ENCODE data around the gene FOCAD.

FOCAD gene

GRCh38 chr9:20995616-20996015, 311.6 kb downstream of the FOCAD start:
- H3K27me3 ChIP-seq (ENCODE audit: control insufficient read depth, insufficient read depth, low read length, poor library complexity, severe bottlenecking), result no peaks in the 10 kb centered on the region
- H3K36me3 ChIP-seq (ENCODE audit: control insufficient read depth, insufficient read depth, low read length), result peaks cover 4% of the 10 kb centered on the region
- 88 to 96% methylated on average over 2 of the region's 2 CpGs for WGBS, 2 experiments
- H3K9me3 ChIP-seq (ENCODE audit: control insufficient read depth, low read length), result no peaks in the 10 kb centered on the region
- H3K4me3 ChIP-seq (ENCODE audit: insufficient read depth, low read depth, low read length), result no peak overlapping the region
- H3K4me1 ChIP-seq (ENCODE audit: control insufficient read depth, insufficient read depth, low read length), result no peaks in the 10 kb centered on the region
- no peak overlapping the region for H3K27ac ChIP-seq (ENCODE audit: insufficient read depth, low read depth, low read length, poor library complexity, severe bottlenecking)

- no peak overlapping the region for H3K4me3 ChIP-seq (ENCODE audit: insufficient read depth, low read depth, low read length)
- no peaks in the 10 kb centered on the region for H3K36me3 ChIP-seq (ENCODE audit: control insufficient read depth, insufficient read depth, low read length)
- no peak overlapping the region for H3K27ac ChIP-seq (ENCODE audit: insufficient read depth, low read depth, low read length, poor library complexity, severe bottlenecking)
- no peaks in the 10 kb centered on the region for H3K9me3 ChIP-seq (ENCODE audit: control insufficient read depth, low read length)
- no peaks in the 10 kb centered on the region for H3K4me1 ChIP-seq (ENCODE audit: control insufficient read depth, insufficient read depth, low read length)
- 94% methylated on average over 2 of the region's 2 CpGs for WGBS, 2 experiments
- no peaks in the 10 kb centered on the region for H3K27me3 ChIP-seq (ENCODE audit: control insufficient read depth, insufficient read depth, low read length, poor library complexity, severe bottlenecking)
Measured at GRCh38 chr9:20996809-20997208, 312.8 kb downstream of the FOCAD start.

GRCh38 chr9:20997503-20998076, 313.5 kb downstream of the FOCAD start:
- WGBS, 2 experiments, result 90 to 94% methylated on average over 2 of the region's 2 CpGs
- H3K36me3 ChIP-seq (ENCODE audit: control insufficient read depth, insufficient read depth, low read length), result no peaks in the 10 kb centered on the region
- H3K4me3 ChIP-seq (ENCODE audit: insufficient read depth, low read depth, low read length), result no peak overlapping the region
- no peaks in the 10 kb centered on the region for H3K9me3 ChIP-seq (ENCODE audit: control insufficient read depth, low read length)
- no peaks in the 10 kb centered on the region for H3K27me3 ChIP-seq (ENCODE audit: control insufficient read depth, insufficient read depth, low read length, poor library complexity, severe bottlenecking)
- H3K27ac ChIP-seq (ENCODE audit: insufficient read depth, low read depth, low read length, poor library complexity, severe bottlenecking), result no peak overlapping the region
- H3K4me1 ChIP-seq (ENCODE audit: control insufficient read depth, insufficient read depth, low read length), result no peaks in the 10 kb centered on the region

- Histone ChIP-seq H3K36me3 (ENCODE audit: control insufficient read depth, insufficient read depth, low read length) (no peaks in the 10 kb centered on the region), H3K27ac (ENCODE audit: insufficient read depth, low read depth, low read length, poor library complexity, severe bottlenecking) (no peak overlapping the region), H3K9me3 (ENCODE audit: control insufficient read depth, low read length) (no peaks in the 10 kb centered on the region), H3K4me1 (ENCODE audit: control insufficient read depth, insufficient read depth, low read length) (no peaks in the 10 kb centered on the region), H3K27me3 (ENCODE audit: control insufficient read depth, insufficient read depth, low read length, poor library complexity, severe bottlenecking) (no peaks in the 10 kb centered on the region), H3K4me3 (ENCODE audit: insufficient read depth, low read depth, low read length) (no peak overlapping the region)
- WGBS, 2 experiments, result 85 to 88% methylated on average over 1 of the region's 1 CpG
Measured at GRCh38 chr9:21001581-21001980, 317.5 kb downstream of the FOCAD start.

- no peak overlapping the region for H3K4me3 ChIP-seq (ENCODE audit: insufficient read depth, low read depth, low read length)
- WGBS, 2 experiments, result 76 to 87% methylated on average over 1 to 2 of the region's 2 CpGs
- H3K27ac ChIP-seq (ENCODE audit: insufficient read depth, low read depth, low read length, poor library complexity, severe bottlenecking), result no peak overlapping the region
- no peaks in the 10 kb centered on the region for H3K36me3 ChIP-seq (ENCODE audit: control insufficient read depth, insufficient read depth, low read length)
- no peaks in the 10 kb centered on the region for H3K27me3 ChIP-seq (ENCODE audit: control insufficient read depth, insufficient read depth, low read length, poor library complexity, severe bottlenecking)
- H3K9me3 ChIP-seq (ENCODE audit: control insufficient read depth, low read length), result no peaks in the 10 kb centered on the region
- no peaks in the 10 kb centered on the region for H3K4me1 ChIP-seq (ENCODE audit: control insufficient read depth, insufficient read depth, low read length)
Measured at GRCh38 chr9:21002040-21002439, 318.0 kb downstream of the FOCAD start.

- Histone ChIP-seq H3K4me1 (ENCODE audit: control insufficient read depth, insufficient read depth, low read length) (no peaks in the 10 kb centered on the region), H3K27me3 (ENCODE audit: control insufficient read depth, insufficient read depth, low read length, poor library complexity, severe bottlenecking) (no peaks in the 10 kb centered on the region), H3K9me3 (ENCODE audit: control insufficient read depth, low read length) (no peaks in the 10 kb centered on the region), H3K36me3 (ENCODE audit: control insufficient read depth, insufficient read depth, low read length) (no peaks in the 10 kb centered on the region), H3K4me3 (ENCODE audit: insufficient read depth, low read depth, low read length) (no peak overlapping the region), H3K27ac (ENCODE audit: insufficient read depth, low read depth, low read length, poor library complexity, severe bottlenecking) (no peak overlapping the region)
- 71 to 72% methylated on average over 4 of the region's 5 CpGs for WGBS, 2 experiments
Measured at GRCh38 chr9:21015129-21015815, 331.2 kb downstream of the FOCAD start.

- no peaks in the 10 kb centered on the region for H3K27me3 ChIP-seq (ENCODE audit: control insufficient read depth, insufficient read depth, low read length, poor library complexity, severe bottlenecking)
- H3K27ac ChIP-seq (ENCODE audit: insufficient read depth, low read depth, low read length, poor library complexity, severe bottlenecking), result no peak overlapping the region
- H3K4me3 ChIP-seq (ENCODE audit: insufficient read depth, low read depth, low read length), result no peak overlapping the region
- H3K36me3 ChIP-seq (ENCODE audit: control insufficient read depth, insufficient read depth, low read length), result no peaks in the 10 kb centered on the region
- H3K4me1 ChIP-seq (ENCODE audit: control insufficient read depth, insufficient read depth, low read length), result no peaks in the 10 kb centered on the region
- no peaks in the 10 kb centered on the region for H3K9me3 ChIP-seq (ENCODE audit: control insufficient read depth, low read length)
Measured at GRCh38 chr9:21015995-21016394, 331.9 kb downstream of the FOCAD start.

- Histone ChIP-seq H3K36me3 (ENCODE audit: control insufficient read depth, insufficient read depth, low read length) (no peaks in the 10 kb centered on the region), H3K27me3 (ENCODE audit: control insufficient read depth, insufficient read depth, low read length, poor library complexity, severe bottlenecking) (no peaks in the 10 kb centered on the region), H3K4me3 (ENCODE audit: insufficient read depth, low read depth, low read length) (no peak overlapping the region), H3K4me1 (ENCODE audit: control insufficient read depth, insufficient read depth, low read length) (no peaks in the 10 kb centered on the region), H3K27ac (ENCODE audit: insufficient read depth, low read depth, low read length, poor library complexity, severe bottlenecking) (no peak overlapping the region), H3K9me3 (ENCODE audit: control insufficient read depth, low read length) (no peaks in the 10 kb centered on the region)
- 93 to 100% methylated on average over 1 to 2 of the region's 2 CpGs for WGBS, 2 experiments
Measured at GRCh38 chr9:21016701-21017491, 332.8 kb downstream of the FOCAD start.

GRCh38 chr9:21018177-21018576, 334.1 kb downstream of the FOCAD start:
- no peaks in the 10 kb centered on the region for H3K27me3 ChIP-seq (ENCODE audit: control insufficient read depth, insufficient read depth, low read length, poor library complexity, severe bottlenecking)
- H3K4me1 ChIP-seq (ENCODE audit: control insufficient read depth, insufficient read depth, low read length), result no peaks in the 10 kb centered on the region
- H3K36me3 ChIP-seq (ENCODE audit: control insufficient read depth, insufficient read depth, low read length), result no peaks in the 10 kb centered on the region
- WGBS, 2 experiments, result 75 to 82% methylated on average over 2 of the region's 2 CpGs
- H3K27ac ChIP-seq (ENCODE audit: insufficient read depth, low read depth, low read length, poor library complexity, severe bottlenecking), result no peak overlapping the region
- no peaks in the 10 kb centered on the region for H3K9me3 ChIP-seq (ENCODE audit: control insufficient read depth, low read length)
- no peak overlapping the region for H3K4me3 ChIP-seq (ENCODE audit: insufficient read depth, low read depth, low read length)

GRCh38 chr9:21023861-21024260, 339.8 kb downstream of the FOCAD start:
- Histone ChIP-seq H3K4me1 (ENCODE audit: control insufficient read depth, insufficient read depth, low read length) (no peaks in the 10 kb centered on the region), H3K27ac (ENCODE audit: insufficient read depth, low read depth, low read length, poor library complexity, severe bottlenecking) (no peak overlapping the region), H3K27me3 (ENCODE audit: control insufficient read depth, insufficient read depth, low read length, poor library complexity, severe bottlenecking) (no peaks in the 10 kb centered on the region), H3K9me3 (ENCODE audit: control insufficient read depth, low read length) (no peaks in the 10 kb centered on the region), H3K4me3 (ENCODE audit: insufficient read depth, low read depth, low read length) (no peak overlapping the region), H3K36me3 (ENCODE audit: control insufficient read depth, insufficient read depth, low read length) (no peaks in the 10 kb centered on the region)
- WGBS, 2 experiments, result 96 to 100% methylated on average over 2 of the region's 2 CpGs

Measured in ectodermal cell (in vitro differentiated cells).